HCT116 (cell line): ENCODE data around the gene PHF21B.
"Not testable (repeated sequence)": the region's sequence is repeated elsewhere in the genome, so short reads cannot be mapped to it uniquely, and the experiment has no call there.

Source experiments
- EZH2phosphoT487 ChIP-seq: fragments of 200-600 bp; IDR thresholded peaks from 2 replicates; pipeline ENCODE4 v1.6.1; 2018; ENCODE audit warnings: antibody characterized with exemption, borderline replicate concordance
- FOSL1 ChIP-seq: IDR thresholded peaks from 2 replicates; pipeline ENCODE4 v1.6.1; 2012; ENCODE audit warnings: low read depth
- MAX ChIP-seq: IDR thresholded peaks from 2 replicates; pipeline ENCODE4 v1.6.1; 2012
- POLR2AphosphoS5 ChIP-seq: IDR thresholded peaks from 2 replicates; pipeline ENCODE4 v1.6.1; 2011; ENCODE audit warnings: mild to moderate bottlenecking, low read depth, low read length, moderate library complexity
- REST ChIP-seq: IDR thresholded peaks from 2 replicates; pipeline ENCODE4 v1.6.1; 2012; ENCODE audit warnings: low read depth
- TCF7L2 ChIP-seq: IDR thresholded peaks from 2 replicates; pipeline ENCODE4 v1.7.0; 2011; ENCODE audit warnings: borderline replicate concordance, inconsistent platforms; ENCODE audit not compliant: insufficient read depth, insufficient read length; ENCODE audit errors: extremely low read depth
- ZFX ChIP-seq: fragments of 450-650 bp; IDR thresholded peaks from 2 replicates; pipeline ENCODE4 v1.6.1; 2017
- TF ChIP-seq, protein P1 (sequence below), 3 experiments: fragments of 200-600 bp in 1 of 3; sonication (generic) in 1 of 3; IDR thresholded peaks in 2 of 3; conservative IDR thresholded peaks in 1 of 3; 2 replicates each; pipeline ENCODE4 v1.5.1; 2012 to 2017; ENCODE audit warnings: low read depth in 2 of 3, low read length in 2 of 3, antibody characterized with exemption in 1 of 3, borderline replicate concordance in 1 of 3, control low read depth in 1 of 3, mild to moderate bottlenecking in 1 of 3, mixed read lengths in 1 of 3, mixed run types in 1 of 3, moderate library complexity in 1 of 3; ENCODE audit not compliant: insufficient read depth in 1 of 3

GRCh38 chr22:45052665-45053064 is 42.9 kb upstream of the PHF21B start:
- TF ChIP-seq ZFX, REST, EZH2phosphoT487, POLR2AphosphoS5, TCF7L2, FOSL1, MAX: not testable (repeated sequence)
- TF ChIP-seq, protein P1, sequence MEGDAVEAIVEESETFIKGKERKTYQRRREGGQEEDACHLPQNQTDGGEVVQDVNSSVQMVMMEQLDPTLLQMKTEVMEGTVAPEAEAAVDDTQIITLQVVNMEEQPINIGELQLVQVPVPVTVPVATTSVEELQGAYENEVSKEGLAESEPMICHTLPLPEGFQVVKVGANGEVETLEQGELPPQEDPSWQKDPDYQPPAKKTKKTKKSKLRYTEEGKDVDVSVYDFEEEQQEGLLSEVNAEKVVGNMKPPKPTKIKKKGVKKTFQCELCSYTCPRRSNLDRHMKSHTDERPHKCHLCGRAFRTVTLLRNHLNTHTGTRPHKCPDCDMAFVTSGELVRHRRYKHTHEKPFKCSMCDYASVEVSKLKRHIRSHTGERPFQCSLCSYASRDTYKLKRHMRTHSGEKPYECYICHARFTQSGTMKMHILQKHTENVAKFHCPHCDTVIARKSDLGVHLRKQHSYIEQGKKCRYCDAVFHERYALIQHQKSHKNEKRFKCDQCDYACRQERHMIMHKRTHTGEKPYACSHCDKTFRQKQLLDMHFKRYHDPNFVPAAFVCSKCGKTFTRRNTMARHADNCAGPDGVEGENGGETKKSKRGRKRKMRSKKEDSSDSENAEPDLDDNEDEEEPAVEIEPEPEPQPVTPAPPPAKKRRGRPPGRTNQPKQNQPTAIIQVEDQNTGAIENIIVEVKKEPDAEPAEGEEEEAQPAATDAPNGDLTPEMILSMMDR (IDR thresholded peaks at IDR 0.05 in 2 of 3, conservative IDR thresholded peaks at IDR 0.05 in 1 of 3; ENCODE audit: borderline replicate concordance in 1 of 3, insufficient read depth in 1 of 3, low read depth in 2 of 3, low read length in 2 of 3): not testable (repeated sequence)
